Measurements from ENCODE around the gene ZNF581.

Gene ZNF581

GRCh38 chr19:55677572-55678028 is 34.2 kb downstream of the ZNF581 start:
- Histone ChIP-seq H3K9ac (ENCODE audit: low read length) (no peak overlapping the region), H3K27ac (ENCODE audit: low read depth, low read length) (no peak overlapping the region), H3K36me3 (ENCODE audit: control insufficient read depth, insufficient read depth, low read length) (peaks cover 16% of the 10 kb centered on the region), H3K4me3 (ENCODE audit: low read length) (no peak overlapping the region), H3K4me1 (ENCODE audit: control insufficient read depth, insufficient read depth, low read length) (peaks cover 13% of the 10 kb centered on the region), H3K27me3 (ENCODE audit: control insufficient read depth, insufficient read depth, low read length) (no peaks in the 10 kb centered on the region)

DNA sequence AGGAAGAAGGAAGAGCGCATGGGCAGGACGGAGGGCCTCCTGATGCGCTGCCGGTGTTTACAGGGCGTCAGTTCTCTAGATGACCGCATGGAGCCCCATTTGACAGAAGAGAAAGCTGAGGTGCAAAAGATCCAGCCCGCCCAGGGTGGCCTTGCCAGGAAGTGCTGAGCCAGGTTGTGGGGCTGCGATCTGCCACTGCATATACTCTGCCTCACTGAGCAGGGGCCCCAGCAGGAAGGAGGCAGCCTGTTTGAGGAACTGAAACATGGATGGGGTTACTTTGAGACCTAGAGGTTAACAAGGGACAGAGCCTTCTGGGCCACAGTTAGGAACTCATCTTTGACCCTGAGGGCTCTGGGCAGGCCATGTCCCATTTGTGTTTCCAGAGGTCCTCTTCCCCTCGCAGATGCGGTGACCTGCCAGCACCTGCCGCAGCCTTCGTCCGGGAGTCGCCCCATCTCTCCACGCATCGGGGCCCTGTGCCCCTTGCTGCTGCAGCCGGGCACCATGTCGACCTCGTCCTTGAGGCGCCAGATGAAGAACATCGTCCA is 34.7 kb downstream of the ZNF581 start:
- H3K9ac ChIP-seq (ENCODE audit: low read length), result no peak overlapping the region
- peaks cover 13% of the 10 kb centered on the region for H3K4me1 ChIP-seq (ENCODE audit: control insufficient read depth, insufficient read depth, low read length)
- peaks cover 16% of the 10 kb centered on the region for H3K36me3 ChIP-seq (ENCODE audit: control insufficient read depth, insufficient read depth, low read length)
- H3K27me3 ChIP-seq (ENCODE audit: control insufficient read depth, insufficient read depth, low read length), result no peaks in the 10 kb centered on the region
- H3K27ac ChIP-seq (ENCODE audit: low read depth, low read length), result no peak overlapping the region
- H3K4me3 ChIP-seq (ENCODE audit: low read length), result no peak overlapping the region

DNA sequence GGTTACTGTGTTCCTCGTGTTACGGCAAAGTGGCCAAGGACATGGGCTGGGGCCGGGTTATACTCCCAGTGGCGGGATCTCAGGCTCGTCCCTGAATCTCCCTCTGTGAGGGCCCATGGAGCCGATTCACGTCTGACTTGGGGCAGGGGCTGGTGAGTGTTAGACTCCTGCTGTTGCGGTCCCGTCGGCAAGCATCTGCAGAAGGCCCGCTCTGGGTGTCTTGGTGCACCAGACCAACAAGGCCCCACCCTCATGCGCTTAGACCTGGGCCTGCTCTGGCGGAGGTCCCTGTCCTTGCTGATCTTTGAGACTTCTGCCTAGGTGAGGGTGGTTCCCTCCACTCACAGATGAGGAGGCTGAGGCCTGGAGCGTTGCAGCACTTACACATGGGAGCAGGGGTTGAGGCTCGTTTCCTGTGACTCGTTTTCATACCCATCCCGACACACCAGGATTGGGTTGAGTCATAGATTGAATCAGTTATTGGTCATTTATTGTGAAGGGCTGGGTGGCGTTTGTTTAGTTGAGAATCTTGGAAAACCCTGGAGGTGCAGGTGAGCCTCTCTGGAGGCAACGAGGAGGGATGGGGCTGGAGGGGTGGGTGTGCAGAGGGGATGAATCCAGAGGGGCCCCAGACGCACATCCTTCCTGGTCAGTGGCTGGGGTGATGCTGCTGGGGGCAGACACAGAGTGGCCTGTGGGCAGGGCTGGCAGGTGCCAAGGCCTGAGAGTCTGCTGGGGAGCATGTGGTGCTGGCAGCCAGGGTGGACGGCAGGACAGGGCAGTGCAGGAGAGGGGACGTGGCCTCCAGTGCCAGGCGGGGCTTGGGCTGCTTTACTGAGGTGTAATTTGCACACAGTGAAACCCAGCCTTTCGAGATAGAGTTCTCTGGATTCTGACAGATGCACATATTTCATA is 36.2 kb downstream of the ZNF581 start:
- H3K4me1 ChIP-seq (ENCODE audit: control insufficient read depth, insufficient read depth, low read length), result peaks cover 13% of the 10 kb centered on the region
- H3K9ac ChIP-seq (ENCODE audit: low read length), result no peak overlapping the region
- H3K36me3 ChIP-seq (ENCODE audit: control insufficient read depth, insufficient read depth, low read length), result peaks cover 19% of the 10 kb centered on the region
- H3K4me3 ChIP-seq (ENCODE audit: low read length), result no peak overlapping the region
- no peak overlapping the region for H3K27ac ChIP-seq (ENCODE audit: low read depth, low read length)
- H3K27me3 ChIP-seq (ENCODE audit: control insufficient read depth, insufficient read depth, low read length), result no peaks in the 10 kb centered on the region

DNA sequence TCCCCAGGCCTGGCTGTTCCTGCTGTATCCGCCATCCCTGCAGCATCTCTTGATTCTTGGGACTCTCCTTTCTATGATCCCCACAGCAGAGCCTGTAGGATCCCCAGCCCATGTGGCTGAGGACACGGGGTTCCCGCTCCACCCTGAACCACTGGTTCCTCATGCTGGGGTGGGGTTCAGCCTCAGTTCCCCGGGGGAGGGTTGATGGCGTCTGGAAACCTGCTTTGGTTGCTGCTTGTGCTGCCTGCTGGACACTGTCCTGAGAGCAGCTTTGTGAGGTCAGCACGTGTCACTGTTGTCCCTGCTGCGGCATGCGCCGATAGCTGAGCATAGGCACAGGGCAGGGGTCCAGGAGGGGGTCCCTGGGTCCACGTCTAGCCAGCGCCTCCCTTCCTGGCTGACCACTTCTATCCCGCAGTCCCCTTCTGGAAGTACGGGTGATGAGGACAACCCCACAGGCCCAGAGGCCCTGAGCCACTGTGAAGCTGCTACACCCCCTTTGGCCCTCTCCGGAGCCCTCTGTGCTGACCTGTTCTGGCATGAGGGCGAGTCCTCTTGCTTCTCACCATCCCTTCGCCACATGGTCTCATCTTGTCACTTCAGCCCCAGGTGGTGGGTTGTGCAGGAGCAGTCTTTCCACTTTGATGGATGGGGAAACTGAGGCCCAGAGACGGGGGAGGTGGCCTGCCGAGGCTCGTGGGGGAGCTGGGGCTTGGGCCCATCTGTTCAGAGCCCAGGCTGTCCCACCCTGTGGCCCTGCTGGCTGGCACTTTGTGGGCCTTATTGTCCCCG is 37.1 kb downstream of the ZNF581 start:
- peaks cover 23% of the 10 kb centered on the region for H3K36me3 ChIP-seq (ENCODE audit: control insufficient read depth, insufficient read depth, low read length)
- no peak overlapping the region for H3K4me3 ChIP-seq (ENCODE audit: low read length)
- H3K27ac ChIP-seq (ENCODE audit: low read depth, low read length), result no peak overlapping the region
- H3K4me1 ChIP-seq (ENCODE audit: control insufficient read depth, insufficient read depth, low read length), result peaks cover 13% of the 10 kb centered on the region
- H3K9ac ChIP-seq (ENCODE audit: low read length), result no peak overlapping the region
- no peaks in the 10 kb centered on the region for H3K27me3 ChIP-seq (ENCODE audit: control insufficient read depth, insufficient read depth, low read length)

DNA sequence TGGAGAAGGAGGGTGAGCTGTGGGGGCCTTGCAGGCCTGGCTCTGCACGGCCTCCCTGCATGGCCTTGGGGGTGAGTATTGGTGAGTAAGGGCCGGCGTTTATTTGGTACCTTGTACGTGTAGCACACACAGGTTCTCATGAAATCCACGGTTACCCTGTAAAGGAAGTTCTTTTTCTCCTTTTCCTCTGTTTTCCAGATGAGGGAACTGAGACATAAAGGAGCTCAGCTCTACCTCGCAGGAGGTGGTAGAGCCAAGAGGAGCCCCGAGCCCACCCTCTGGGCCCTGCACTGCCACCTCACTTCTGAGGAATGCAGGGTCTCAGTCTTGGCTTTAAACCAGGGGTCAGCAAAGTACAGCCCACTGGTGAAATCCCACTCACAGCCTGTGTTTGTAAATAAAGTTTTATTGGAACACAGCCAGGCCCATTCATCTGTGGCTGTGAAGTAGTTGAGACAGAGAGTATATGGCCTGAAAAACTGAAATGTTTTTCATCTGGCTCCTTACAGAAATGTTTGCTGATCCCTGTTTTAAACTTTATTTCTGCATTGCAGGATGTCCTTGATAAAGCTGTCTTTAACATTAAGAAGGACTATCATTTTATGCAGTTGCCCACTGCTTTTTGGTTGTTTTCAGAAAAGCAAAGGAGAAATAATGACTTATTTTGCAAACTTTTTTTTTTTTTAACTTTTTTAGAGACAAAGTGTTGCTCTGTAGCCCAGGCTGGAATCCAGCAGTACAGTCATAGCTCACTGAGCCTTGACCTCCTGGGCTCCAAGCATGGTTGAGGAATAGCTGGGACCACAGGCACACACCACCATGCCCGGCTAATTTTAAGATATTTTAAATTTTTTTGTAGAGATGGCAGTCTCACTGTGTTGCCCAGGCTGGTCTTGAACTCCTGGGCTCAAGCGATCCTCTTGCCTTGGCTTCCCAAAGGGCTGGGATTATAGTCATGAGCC is 38.0 kb downstream of the ZNF581 start:
- H3K27me3 ChIP-seq (ENCODE audit: control insufficient read depth, insufficient read depth, low read length), result no peaks in the 10 kb centered on the region
- H3K9ac ChIP-seq (ENCODE audit: low read length), result no peak overlapping the region
- H3K4me1 ChIP-seq (ENCODE audit: control insufficient read depth, insufficient read depth, low read length), result peaks cover 5% of the 10 kb centered on the region
- H3K27ac ChIP-seq (ENCODE audit: low read depth, low read length), result no peak overlapping the region
- no peak overlapping the region for H3K4me3 ChIP-seq (ENCODE audit: low read length)
- peaks cover 28% of the 10 kb centered on the region for H3K36me3 ChIP-seq (ENCODE audit: control insufficient read depth, insufficient read depth, low read length)

DNA sequence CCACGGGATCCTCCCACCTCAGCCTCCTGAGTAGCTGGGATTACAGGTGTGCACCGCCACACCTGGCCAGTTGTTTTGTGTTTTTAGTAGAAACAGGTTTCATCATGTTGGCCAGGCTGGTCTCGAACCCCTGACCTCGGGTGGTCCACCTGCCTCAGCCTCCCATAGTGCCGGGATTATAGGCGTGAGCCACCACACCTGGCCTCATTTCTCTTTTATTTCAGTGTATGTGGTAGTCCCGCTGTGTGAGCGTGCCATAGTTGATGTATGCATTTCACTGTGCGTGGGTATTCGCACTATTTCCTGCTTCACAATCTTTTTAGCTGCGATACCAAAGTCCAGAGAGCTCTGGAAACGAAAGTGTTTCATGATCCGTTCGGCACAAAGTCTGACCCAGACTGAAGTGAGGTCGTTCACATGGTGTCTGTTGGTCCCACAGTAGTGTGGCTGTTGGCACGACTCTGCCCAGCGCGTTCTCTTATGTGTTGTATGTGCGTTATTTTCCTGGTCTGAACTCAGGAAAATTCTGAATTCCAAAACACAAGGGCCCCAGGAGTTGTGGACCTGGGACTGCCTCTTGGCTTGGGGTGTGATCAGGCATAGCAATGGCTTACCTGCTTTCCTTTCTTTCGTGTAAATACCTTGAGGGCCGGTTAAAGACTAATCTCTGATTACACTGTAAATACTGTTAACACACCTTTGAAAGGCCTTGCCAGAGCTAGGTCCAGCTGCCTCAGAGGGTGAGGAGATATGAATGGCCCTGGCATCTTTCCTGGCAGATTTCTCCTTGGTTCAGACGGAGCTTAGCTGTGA is 40.2 kb downstream of the ZNF581 start:
- peaks cover 22% of the 10 kb centered on the region for H3K36me3 ChIP-seq (ENCODE audit: control insufficient read depth, insufficient read depth, low read length)
- H3K9ac ChIP-seq (ENCODE audit: low read length), result no peak overlapping the region
- H3K4me1 ChIP-seq (ENCODE audit: control insufficient read depth, insufficient read depth, low read length), result no peaks in the 10 kb centered on the region
- no peaks in the 10 kb centered on the region for H3K27me3 ChIP-seq (ENCODE audit: control insufficient read depth, insufficient read depth, low read length)
- H3K4me3 ChIP-seq (ENCODE audit: low read length), result no peak overlapping the region
- H3K27ac ChIP-seq (ENCODE audit: low read depth, low read length), result no peak overlapping the region

DNA sequence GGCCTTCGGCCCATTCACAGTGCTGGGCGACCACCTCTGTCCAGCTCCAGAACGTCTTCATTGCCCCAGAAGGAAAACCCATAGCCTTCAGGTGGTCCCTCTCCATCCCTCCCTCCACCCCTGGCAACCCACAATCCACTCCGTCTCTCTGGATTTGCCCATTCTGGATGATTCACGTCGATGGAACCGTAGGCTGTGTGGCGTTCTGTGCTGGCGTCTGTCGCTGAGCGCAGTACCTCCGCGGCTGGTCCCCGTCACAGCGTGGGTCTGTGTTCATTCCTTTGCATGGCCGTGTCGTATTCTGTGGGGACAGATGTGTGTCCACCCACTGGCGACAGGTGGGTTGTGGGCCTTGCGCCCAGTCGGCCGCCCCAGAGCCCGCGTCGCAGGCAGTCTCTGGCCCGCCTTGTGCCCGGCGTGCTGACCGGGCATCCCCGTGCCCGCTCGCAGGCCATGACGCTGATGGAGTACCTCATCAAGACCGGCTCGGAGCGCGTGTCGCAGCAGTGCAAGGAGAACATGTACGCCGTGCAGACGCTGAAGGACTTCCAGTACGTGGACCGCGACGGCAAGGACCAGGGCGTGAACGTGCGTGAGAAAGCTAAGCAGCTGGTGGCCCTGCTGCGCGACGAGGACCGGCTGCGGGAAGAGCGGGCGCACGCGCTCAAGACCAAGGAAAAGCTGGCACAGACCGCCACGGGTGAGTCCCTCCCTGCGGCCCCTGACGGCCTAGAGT is 41.7 kb downstream of the ZNF581 start:
- H3K27ac ChIP-seq (ENCODE audit: low read depth, low read length), result no peak overlapping the region
- H3K9ac ChIP-seq (ENCODE audit: low read length), result no peak overlapping the region
- H3K36me3 ChIP-seq (ENCODE audit: control insufficient read depth, insufficient read depth, low read length), result peaks cover 23% of the 10 kb centered on the region
- no peaks in the 10 kb centered on the region for H3K27me3 ChIP-seq (ENCODE audit: control insufficient read depth, insufficient read depth, low read length)
- no peak overlapping the region for H3K4me3 ChIP-seq (ENCODE audit: low read length)
- no peaks in the 10 kb centered on the region for H3K4me1 ChIP-seq (ENCODE audit: control insufficient read depth, insufficient read depth, low read length)

GRCh38 chr19:55685776-55686175 is 42.3 kb downstream of the ZNF581 start:
- Histone ChIP-seq H3K36me3 (ENCODE audit: control insufficient read depth, insufficient read depth, low read length) (peaks cover 30% of the 10 kb centered on the region), H3K27ac (ENCODE audit: low read depth, low read length) (no peak overlapping the region), H3K27me3 (ENCODE audit: control insufficient read depth, insufficient read depth, low read length) (no peaks in the 10 kb centered on the region), H3K9ac (ENCODE audit: low read length) (no peak overlapping the region), H3K4me1 (ENCODE audit: control insufficient read depth, insufficient read depth, low read length) (no peaks in the 10 kb centered on the region), H3K4me3 (ENCODE audit: low read length) (no peak overlapping the region)

GRCh38 chr19:55686311-55687050 is 43.0 kb downstream of the ZNF581 start:
- Histone ChIP-seq H3K4me1 (ENCODE audit: control insufficient read depth, insufficient read depth, low read length) (no peaks in the 10 kb centered on the region), H3K36me3 (ENCODE audit: control insufficient read depth, insufficient read depth, low read length) (peaks cover 35% of the 10 kb centered on the region), H3K27ac (ENCODE audit: low read depth, low read length) (no peak overlapping the region), H3K4me3 (ENCODE audit: low read length) (no peak overlapping the region), H3K9ac (ENCODE audit: low read length) (no peak overlapping the region), H3K27me3 (ENCODE audit: control insufficient read depth, insufficient read depth, low read length) (no peaks in the 10 kb centered on the region)
